GM23248 (cell line): ENCODE data around the gene TRPC4.

Source experiments
- EZH2 ChIP-seq: fragments of 200-600 bp; sonication (generic); IDR thresholded peaks from 2 replicates; pipeline ENCODE4 v1.6.1; 2018; ENCODE audit warnings: antibody characterized with exemption, mild to moderate bottlenecking; ENCODE audit not compliant: insufficient read depth, poor library complexity, severe bottlenecking
- EZH2phosphoT487 ChIP-seq: fragments of 200-600 bp; sonication (generic); IDR thresholded peaks from 2 replicates; pipeline ENCODE4 v1.6.1; 2018; ENCODE audit warnings: antibody characterized with exemption, moderate library complexity, mild to moderate bottlenecking, low read depth; ENCODE audit not compliant: insufficient read depth

- TF ChIP-seq EZH2 = no peak
- TF ChIP-seq EZH2phosphoT487 = no peak
Observed at GRCh38 chr13:37735293-37735692, 134.3 kb downstream of the TRPC4 start.
